ENCODE data around the gene NFYC. TPM values are rescaled to one million over a fixed set of nuclear protein-coding genes. Genes with fewer than 3 reads are reported as not detected.

The NFYC gene
- total and polyA plus RNA-seq, 2 experiments from 2014 or later, result 23.7 to 28.3 TPM

GRCh38 chr1:40748841-40749718 is 57.6 kb downstream of the NFYC start:
- H3K9ac ChIP-seq, result no peak overlapping the region
- H3K4me2 ChIP-seq (ENCODE audit: unreplicated experiment), result no peak overlapping the region
- peaks cover 19% of the 10 kb centered on the region for H3K4me1 ChIP-seq (ENCODE audit: insufficient read depth)
- peaks cover 13% of the 10 kb centered on the region; the same call in 1 of the 2 replicates for H3K36me3 ChIP-seq (ENCODE audit: low read depth)
- in situ Hi-C loops (cut with MboI), result no loop called here
- 85 to 91% methylated on average over 5 of the region's 5 CpGs for WGBS, 2 experiments (ENCODE audit: low coverage in 1 of 2, low lambda C conversion rate in 2 of 2, missing lambda C conversion rate in 2 of 2)
- no peak overlapping the region for H3K4me3 ChIP-seq
- no peaks in the 10 kb centered on the region for H3K27me3 ChIP-seq (replicated peaks; ENCODE audit: insufficient read depth)
- no peaks in the 10 kb centered on the region for H4K20me1 ChIP-seq (ENCODE audit: insufficient read depth)
- no peaks in the 10 kb centered on the region for H3K9me2 ChIP-seq (ENCODE audit: insufficient read depth)
- no peak overlapping the region for H2AFZ ChIP-seq
- peaks cover 9% of the 10 kb centered on the region; the same call in 1 of the 2 replicates for H3F3A ChIP-seq (ENCODE audit: insufficient read depth)
- H3K27ac ChIP-seq, result no peak overlapping the region
- no peaks in the 10 kb centered on the region for H3K9me3 ChIP-seq (ENCODE audit: low read depth)
- no peak for TF ChIP-seq EZH2phosphoT487 (IDR thresholded peaks at IDR 0.05; ENCODE audit: insufficient read depth, low read depth)
- no peak for TF ChIP-seq EZH2 (IDR thresholded peaks at IDR 0.05; ENCODE audit: insufficient read depth, poor library complexity, severe bottlenecking)
- H3K79me2 ChIP-seq (ENCODE audit: insufficient read depth), result peaks cover 12% of the 10 kb centered on the region; the same call in 1 of the 2 replicates
- no peak for DNase-seq

- Histone ChIP-seq H3K79me2 (ENCODE audit: insufficient read depth) (peaks cover 12% of the 10 kb centered on the region; the same call in 1 of the 2 replicates), H3K27ac (no peak overlapping the region), H3K36me3 (ENCODE audit: low read depth) (peaks cover 13% of the 10 kb centered on the region; the same call in 1 of the 2 replicates), H3K4me2 (ENCODE audit: unreplicated experiment) (no peak overlapping the region), H2AFZ (no peak overlapping the region), H3K27me3 (replicated peaks; ENCODE audit: insufficient read depth) (no peaks in the 10 kb centered on the region), H3K9me3 (ENCODE audit: low read depth) (no peaks in the 10 kb centered on the region), H3F3A (ENCODE audit: insufficient read depth) (peaks cover 6% of the 10 kb centered on the region; the same call in 1 of the 2 replicates), H4K20me1 (ENCODE audit: insufficient read depth) (no peaks in the 10 kb centered on the region), H3K4me3 (no peak overlapping the region), H3K9me2 (ENCODE audit: insufficient read depth) (no peaks in the 10 kb centered on the region), H3K9ac (no peak overlapping the region), H3K4me1 (ENCODE audit: insufficient read depth) (peaks cover 18% of the 10 kb centered on the region)
- TF ChIP-seq EZH2phosphoT487 (IDR thresholded peaks at IDR 0.05; ENCODE audit: insufficient read depth, low read depth) (no peak), EZH2 (IDR thresholded peaks at IDR 0.05; ENCODE audit: insufficient read depth, poor library complexity, severe bottlenecking) (no peak)
- no peak for DNase-seq
- WGBS, 2 experiments (ENCODE audit: low coverage in 1 of 2, low lambda C conversion rate in 2 of 2, missing lambda C conversion rate in 2 of 2), result 80 to 87% methylated on average over 3 of the region's 3 CpGs
- in situ Hi-C loops (cut with MboI), result no loop called here
Observed at GRCh38 chr1:40749817-40750216, 58.3 kb downstream of the NFYC start.

GRCh38 chr1:40750451-40750908 is 59.0 kb downstream of the NFYC start:
- Histone ChIP-seq H3F3A (ENCODE audit: insufficient read depth) (peaks cover 2% of the 10 kb centered on the region; the same call in 1 of the 2 replicates), H3K9me2 (ENCODE audit: insufficient read depth) (no peaks in the 10 kb centered on the region), H3K79me2 (ENCODE audit: insufficient read depth) (peaks cover 12% of the 10 kb centered on the region; the same call in 1 of the 2 replicates), H3K36me3 (ENCODE audit: low read depth) (peaks cover 16% of the 10 kb centered on the region; the same call in 1 of the 2 replicates), H3K4me3 (no peak overlapping the region), H3K27me3 (replicated peaks; ENCODE audit: insufficient read depth) (no peaks in the 10 kb centered on the region), H3K4me2 (ENCODE audit: unreplicated experiment) (no peak overlapping the region), H3K9me3 (ENCODE audit: low read depth) (no peaks in the 10 kb centered on the region), H3K4me1 (ENCODE audit: insufficient read depth) (peaks cover 12% of the 10 kb centered on the region), H2AFZ (no peak overlapping the region), H3K9ac (no peak overlapping the region), H4K20me1 (ENCODE audit: insufficient read depth) (no peaks in the 10 kb centered on the region), H3K27ac (no peak overlapping the region)
- WGBS, 2 experiments (ENCODE audit: low coverage in 1 of 2, low lambda C conversion rate in 2 of 2, missing lambda C conversion rate in 2 of 2), result 85 to 92% methylated on average over 2 of the region's 2 CpGs
- peak; percentile 42 for DNase-seq
- TF ChIP-seq EZH2phosphoT487 (IDR thresholded peaks at IDR 0.05; ENCODE audit: insufficient read depth, low read depth) (no peak), EZH2 (IDR thresholded peaks at IDR 0.05; ENCODE audit: insufficient read depth, poor library complexity, severe bottlenecking) (no peak)
- in situ Hi-C loops (cut with MboI), result no loop called here

GRCh38 chr1:40751802-40752201 is 60.3 kb downstream of the NFYC start:
- Histone ChIP-seq H3K27ac (no peak overlapping the region), H3F3A (ENCODE audit: insufficient read depth) (no peaks in the 10 kb centered on the region), H3K27me3 (replicated peaks; ENCODE audit: insufficient read depth) (no peaks in the 10 kb centered on the region), H3K9ac (no peak overlapping the region), H3K4me1 (ENCODE audit: insufficient read depth) (peaks cover 8% of the 10 kb centered on the region; the same call in 1 of the 2 replicates), H2AFZ (no peak overlapping the region), H3K4me3 (no peak overlapping the region), H4K20me1 (ENCODE audit: insufficient read depth) (no peaks in the 10 kb centered on the region), H3K4me2 (ENCODE audit: unreplicated experiment) (no peak overlapping the region), H3K9me2 (ENCODE audit: insufficient read depth) (no peaks in the 10 kb centered on the region), H3K79me2 (ENCODE audit: insufficient read depth) (peaks cover 2% of the 10 kb centered on the region; the same call in 1 of the 2 replicates), H3K36me3 (ENCODE audit: low read depth) (peaks cover 24% of the 10 kb centered on the region; the same call in 1 of the 2 replicates), H3K9me3 (ENCODE audit: low read depth) (no peaks in the 10 kb centered on the region)
- in situ Hi-C loops (cut with MboI), result no loop called here
- no peak for TF ChIP-seq EZH2 (IDR thresholded peaks at IDR 0.05; ENCODE audit: insufficient read depth, poor library complexity, severe bottlenecking)
- DNase-seq, result no peak
- 88 to 90% methylated on average over 4 of the region's 4 CpGs for WGBS, 2 experiments (ENCODE audit: low coverage in 1 of 2, low lambda C conversion rate in 2 of 2, missing lambda C conversion rate in 2 of 2)
